Fibroblast of skin of right quadriceps (primary cell): ENCODE data around the gene AKT2.

Experiments
- DNase-seq: peaks from one replicate; pipeline ENCODE4 v3.0.0-alpha.2; 2013

Gene AKT2

DNA sequence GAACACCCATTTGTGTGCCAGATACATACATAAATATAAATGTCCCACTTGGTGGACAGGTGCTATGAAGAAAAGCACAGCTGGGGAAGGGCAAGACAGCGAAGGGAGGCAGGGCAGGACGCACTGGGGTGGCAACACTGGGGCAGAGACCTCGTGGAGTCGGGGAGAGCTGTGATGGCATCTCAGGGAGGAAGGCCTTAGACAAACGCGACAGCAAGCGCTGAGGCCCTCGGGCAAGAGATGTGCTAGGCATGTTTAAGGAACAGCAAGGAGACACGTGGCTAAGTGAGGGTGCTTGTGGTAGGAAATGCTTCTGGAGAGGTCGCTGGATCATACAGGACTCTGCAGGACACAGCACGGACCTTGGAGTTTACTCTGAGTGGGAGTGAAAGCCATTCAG lies 35.4 kb downstream of the AKT2 start:
- DNase-seq: no peak

DNA sequence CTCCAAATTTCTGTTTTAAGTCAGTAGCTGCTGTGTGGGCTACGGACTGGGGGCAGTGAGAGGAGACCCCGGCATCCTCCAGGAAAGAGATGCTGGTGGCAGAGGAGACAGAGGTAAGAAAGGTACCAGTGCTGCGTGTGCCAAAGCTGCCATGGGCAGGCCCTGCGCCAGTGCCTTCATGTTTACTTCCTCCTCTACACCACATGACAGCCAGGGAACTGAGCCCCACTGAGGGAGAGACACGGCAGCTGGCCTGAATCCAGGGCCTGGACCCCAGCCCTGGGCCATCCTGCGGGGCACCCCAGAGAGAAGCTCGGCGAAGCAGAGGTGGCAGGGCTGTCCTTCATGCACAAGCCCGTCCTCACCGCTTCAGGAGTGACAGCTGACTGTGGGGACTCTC lies 35.9 kb downstream of the AKT2 start:
- DNase-seq: no peak

DNA sequence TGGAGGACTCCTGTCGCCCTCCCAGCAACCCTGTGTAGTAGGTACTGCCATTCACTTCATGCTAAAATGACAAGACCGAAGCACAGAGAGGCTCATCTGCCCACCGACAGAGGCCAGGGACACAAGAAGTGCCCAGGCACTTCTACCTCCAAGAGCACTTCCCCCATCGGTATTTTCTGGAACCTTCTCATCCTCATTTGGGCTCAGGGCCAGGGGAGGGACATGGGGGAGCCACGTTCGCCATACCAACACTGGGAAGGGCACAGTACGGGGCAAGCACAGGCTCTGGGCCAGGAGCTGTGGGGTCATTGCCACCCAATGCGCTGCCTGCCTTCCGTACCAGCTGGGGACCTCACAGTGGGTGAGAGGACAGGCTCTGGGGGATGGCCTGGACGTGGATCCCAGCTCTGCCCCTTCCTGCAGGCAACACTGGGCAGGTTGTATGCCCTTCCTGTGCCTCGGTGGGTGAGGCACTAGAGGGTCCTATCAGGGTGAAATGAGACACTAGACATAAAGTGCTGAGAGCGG lies 37.3 kb downstream of the AKT2 start:
- no peak for DNase-seq

DNA sequence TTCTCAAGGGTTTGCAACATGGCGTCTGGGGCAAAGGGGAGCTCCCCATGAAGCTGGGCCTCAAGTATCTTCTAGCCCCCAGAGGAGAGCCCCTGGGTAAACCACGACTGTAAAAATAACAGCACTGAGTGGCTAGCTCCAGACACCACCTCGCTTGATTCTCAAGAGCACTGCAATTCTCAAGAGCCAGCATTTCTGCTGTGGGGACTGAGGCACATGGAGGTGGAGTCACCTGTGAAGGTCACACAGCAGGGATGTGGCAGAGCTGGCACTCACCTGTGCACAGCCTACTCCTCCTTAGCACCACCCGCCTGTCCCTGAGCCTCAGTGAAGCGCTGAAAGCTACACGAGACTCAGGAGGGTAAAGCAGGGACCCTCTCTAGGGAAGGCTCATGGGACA lies 38.0 kb downstream of the AKT2 start:
- no peak for DNase-seq

DNA sequence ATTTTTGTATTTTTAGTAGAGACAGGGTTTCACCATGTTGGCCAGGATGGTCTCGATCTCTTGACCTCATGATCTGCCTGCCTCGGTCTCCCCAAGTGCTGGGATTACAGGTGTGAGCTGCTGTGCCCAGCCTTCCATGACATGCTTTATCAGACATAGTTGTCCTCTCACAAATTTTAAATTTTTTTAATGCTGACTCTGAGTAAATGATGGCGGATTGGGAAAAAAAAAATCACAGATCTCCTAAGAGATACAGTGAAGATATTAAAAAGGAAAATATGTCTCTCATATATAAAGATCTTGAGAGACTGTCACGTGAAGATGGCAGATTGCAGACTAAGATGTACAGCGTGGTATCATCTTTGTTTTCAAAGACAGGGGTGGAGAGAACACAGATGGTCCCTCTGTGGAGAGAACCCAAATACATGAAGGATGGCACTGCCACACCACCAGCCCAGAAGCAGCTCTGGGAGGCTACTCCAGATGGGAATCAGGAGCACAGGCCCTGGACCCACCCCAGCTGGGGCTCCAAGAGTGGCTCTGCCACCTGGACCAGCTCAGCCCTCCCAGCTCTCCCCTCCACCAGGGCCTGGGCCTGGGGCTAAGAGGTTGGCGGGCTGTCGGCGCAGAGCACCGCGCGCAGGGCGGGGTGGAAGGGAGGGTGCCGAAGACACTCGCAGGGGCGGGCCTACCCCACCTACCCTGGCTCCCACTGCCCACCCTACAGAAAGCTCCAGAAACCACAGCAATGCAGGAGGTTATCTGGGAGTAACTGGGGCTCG lies 38.7 kb downstream of the AKT2 start:
- DNase-seq: no peak

DNA sequence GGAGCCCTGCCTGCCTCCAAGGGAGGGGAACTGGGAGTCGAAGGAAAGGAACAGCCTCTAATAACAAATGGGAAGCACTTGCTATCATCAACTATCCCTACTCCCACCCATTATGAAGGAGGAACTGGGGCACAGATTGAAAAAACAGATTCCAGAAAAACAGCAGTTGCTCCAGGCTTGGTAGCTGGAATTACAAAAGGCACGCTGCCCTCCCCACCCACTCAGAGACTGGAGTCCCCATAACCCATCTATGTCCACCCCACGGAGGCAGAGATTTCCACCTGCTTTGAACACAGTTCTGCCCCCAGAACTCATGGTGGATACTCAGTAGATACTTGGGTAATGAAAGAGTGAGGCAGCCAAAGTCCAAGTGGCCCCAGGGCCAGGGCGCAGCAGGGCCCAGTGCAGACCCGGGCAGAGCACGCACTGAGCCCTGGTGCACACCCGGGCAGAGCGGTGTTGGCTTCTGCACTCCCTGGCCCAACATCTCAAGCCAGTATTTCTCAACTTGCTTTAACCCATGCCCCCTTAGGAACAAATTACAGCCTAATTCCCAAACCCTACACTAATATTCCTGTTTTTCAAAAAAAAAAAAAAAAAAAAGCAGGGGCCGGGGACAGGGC lies 39.5 kb downstream of the AKT2 start:
- DNase-seq: no peak

DNA sequence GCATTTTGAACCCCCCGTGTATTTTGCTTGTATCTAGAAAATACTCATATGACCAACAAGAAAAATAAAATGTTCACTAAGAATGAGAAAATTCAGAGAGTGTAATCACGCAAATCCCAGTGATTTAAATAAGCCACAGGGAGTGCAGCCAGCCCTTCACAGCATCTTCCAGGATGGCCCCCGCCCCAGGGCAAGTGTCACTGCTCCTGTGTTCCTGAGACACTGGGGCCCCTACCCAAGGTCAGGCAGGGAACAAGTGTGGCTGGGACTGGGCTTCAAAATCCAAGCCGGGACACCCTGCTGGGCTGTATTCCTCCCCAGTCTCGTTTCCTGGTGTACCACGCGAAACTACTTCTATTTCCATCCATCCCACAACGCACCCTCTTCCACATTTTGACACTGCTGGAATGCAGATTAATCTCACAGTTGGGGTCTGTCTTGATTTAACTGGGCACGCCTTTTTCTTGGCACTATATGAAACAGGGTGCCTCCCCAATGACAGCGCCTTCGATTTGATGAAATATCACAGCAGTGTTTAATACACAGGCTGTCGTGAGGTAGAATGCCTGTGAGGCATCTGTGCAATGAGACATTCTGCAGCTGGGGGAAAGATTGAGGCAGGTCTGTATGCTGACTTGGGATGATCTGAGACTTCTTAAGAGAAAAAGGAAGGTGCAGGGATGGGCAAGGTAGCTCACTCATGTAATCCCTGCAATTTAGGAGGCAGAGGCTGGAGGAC lies 40.4 kb downstream of the AKT2 start:
- no peak for DNase-seq

DNA sequence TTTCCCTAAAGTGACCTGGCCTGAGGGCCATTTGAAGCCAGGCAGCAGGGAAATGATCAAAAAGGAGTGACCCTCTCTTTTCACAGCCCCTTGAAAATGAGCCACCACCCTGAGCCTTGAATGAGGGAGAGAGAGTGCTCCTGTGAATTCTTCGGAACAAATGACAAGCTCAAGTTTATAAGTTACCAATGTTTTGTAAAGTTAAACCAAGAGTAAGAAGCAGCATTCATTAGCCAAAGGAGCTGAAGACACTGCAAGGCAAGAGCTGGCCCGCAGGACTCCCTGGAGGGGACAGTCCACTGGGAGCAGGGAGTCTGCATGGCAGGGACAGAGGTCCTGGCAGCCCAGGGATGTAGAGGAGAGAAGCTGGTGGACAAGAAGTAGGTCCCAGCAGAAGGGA lies 42.0 kb downstream of the AKT2 start:
- no peak for DNase-seq

DNA sequence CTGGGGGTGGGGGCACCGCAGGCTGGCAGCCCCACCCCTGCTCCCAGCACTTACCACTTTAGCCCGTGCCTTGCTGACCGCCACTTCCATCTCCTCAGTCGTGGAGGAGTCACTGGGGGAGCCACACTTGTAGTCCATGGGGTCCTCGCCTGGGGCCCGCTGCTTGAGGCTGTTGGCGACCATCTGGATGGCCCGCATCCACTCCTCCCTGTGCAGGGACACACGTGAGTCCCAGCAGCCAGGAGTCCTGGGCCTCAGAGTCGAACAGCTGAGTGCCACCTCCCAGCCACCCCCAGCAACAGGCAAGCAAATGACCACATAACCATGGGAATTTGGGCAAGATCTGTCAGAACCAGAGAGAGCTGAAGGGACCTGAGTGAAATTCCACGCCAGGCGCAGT lies 42.7 kb downstream of the AKT2 start:
- no peak for DNase-seq

DNA sequence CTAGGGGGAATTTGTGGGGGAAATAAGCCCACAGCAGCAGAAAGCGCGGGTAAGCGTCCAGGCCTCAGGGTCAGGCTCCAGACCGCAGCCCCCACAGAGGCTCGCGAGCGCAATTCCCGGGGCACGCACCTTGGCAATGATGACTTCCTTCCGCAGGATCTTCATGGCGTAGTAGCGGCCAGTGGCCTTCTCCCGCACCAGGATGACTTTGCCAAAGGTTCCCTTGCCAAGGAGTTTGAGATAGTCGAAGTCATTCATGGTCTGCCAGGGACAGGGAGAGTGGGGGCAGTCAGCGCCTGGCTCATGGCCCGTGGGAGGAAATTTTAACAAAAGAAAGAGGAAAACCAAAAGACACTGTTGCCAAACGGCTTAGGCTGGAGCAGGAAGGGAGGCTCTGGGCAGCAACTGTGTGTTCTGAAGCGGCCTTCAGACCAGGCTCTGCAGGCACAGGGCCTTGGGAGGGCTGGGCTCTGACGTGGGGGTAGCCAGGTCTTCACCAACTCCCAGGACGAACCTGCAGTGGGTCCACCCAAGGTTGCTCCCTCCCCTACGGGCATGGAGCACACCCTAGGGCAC lies 43.2 kb downstream of the AKT2 start:
- no peak for DNase-seq

DNA sequence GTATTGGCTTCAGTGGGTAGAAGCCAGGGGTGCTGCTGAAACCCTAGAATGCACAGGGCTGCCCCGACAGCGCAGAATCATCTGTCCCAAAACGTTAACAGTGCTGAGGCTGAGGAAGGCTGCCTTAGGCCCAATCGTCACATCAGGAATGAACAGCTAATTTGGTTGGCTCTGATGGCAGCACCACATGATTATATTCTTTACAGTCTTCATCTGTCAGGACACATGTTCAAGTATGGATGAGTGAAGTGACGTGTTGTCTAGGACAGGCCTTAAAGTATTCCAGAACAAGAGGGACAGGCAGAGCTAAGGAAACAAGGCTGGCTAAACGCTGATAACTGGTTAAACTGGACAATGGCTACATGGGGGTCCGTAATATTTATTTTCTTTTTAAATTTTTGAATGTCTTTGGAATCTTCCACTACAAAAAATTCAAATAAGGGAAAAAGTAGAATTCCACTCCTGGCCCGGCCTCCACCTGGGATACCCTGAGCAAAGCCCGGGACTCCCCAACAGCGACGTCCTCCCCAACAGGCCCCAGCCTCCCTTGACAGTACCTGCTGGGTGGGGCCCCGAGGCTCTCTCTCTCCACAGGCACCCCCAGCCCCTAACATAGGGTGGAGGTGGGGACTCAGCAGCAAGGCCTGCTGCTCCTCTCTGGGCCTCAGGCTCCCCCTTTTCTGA lies 43.9 kb downstream of the AKT2 start:
- DNase-seq: no peak

DNA sequence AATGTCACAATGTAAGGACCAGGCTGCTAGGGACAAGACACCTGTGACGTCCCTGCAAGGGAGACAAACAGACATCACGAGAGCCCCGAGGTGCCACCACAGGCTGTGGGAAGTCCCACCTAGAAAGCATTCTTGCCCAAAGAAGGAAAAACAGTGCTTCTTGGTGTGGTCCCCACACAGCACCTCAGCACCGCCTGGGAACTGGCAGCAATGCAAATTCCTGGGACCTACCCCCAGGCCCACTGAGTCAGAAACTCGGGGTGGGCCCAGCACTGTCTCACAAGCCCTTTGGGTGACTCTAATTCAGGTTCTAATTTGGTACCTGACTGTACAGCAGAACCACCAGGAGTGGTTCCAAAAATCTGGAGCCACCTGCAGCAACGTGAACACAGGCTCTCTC lies 44.8 kb downstream of the AKT2 start:
- no peak for DNase-seq

DNA sequence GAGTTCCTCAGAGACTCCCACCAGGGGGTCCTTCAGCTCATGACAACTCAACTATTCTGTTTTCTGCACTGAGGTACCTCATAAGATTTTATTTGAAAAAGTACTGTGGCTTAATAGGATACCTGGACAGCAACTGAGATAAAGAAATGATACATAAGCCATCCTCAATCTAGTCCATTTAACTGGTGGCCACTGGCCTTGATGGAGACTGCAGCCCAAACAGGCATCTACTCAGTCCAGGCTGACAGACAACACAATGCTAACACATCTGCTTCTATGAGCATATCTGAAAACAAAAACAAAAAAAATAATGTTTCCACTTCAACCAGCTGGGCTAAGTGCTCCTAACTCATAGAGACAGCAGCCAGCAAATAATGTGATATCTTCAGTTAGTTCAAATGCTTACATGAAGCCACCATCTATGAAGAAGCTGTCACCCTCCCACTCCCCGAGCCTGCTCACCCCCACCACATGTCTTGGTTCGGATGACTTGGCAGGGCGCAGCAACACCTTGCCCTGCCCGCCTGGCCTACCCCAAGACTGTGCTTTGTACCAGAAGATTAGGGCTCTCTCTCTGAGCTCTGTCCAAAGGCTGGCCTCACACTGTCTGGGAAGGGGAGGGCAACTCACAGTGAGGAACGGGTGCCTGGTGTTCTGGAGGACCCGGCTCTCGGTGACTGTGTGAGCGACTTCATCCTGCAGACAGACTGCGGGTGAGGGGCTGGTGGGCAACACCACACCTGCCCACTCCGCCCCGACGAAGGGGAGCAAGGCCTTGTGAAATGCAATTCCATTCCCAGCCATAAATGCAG lies 45.5 kb downstream of the AKT2 start:
- DNase-seq: no peak

DNA sequence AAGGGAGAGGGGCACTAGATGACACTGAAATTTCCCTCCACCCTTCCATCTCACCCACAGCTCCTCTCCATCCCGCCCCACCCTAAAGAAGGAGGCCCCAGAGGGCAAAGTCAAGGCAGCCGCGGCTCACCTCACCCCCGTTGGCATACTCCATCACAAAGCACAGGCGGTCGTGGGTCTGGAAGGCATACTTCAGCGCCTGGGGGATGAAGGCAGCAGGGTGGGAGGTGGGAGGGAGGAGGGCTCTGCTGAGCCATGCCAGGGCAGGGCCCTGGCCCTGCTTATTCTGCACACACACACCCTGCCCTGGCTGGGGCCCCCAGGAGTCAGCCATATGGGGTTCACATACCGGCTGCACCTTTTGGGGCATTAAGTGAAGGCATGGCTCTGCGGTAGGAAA lies 46.4 kb downstream of the AKT2 start:
- no peak for DNase-seq

DNA sequence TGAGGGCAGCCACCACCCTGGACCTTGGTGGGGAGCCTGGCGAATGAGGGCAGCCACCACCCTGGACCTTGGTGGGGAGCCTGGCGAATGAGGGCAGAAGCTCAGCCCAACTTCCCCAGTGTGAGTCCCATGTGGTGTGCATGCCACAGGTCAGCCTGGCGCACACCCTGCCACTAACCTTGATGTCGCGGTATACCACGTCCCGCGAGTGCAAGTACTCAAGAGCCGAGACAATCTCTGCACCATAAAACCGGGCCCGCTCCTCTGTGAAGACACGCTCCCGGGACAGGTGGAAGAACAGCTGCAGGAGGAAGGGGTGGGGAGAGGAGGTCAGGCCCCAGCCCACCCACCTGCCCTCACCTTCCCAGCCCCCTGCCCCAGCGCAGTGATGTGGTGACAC lies 47.4 kb downstream of the AKT2 start:
- DNase-seq: no peak

DNA sequence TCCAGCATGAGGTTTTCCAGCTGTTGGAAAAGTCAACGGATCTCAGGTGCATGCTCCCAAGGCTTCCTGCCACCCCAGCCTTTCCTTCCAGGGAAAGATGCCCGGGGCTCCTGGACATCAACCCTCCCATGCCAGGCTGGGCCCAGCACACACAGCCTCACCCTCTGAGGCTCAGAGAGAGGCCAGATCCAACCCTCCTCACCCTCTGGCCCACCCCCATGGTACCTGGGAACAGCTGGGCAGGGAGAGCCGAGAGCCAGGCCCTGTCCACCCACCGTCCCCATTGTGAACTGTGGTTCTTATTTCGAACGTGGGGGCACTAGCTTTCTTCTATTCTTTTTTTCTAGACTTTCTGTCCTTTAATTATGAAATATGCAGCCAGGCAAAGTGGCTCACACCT lies 48.8 kb downstream of the AKT2 start:
- DNase-seq: no peak

DNA sequence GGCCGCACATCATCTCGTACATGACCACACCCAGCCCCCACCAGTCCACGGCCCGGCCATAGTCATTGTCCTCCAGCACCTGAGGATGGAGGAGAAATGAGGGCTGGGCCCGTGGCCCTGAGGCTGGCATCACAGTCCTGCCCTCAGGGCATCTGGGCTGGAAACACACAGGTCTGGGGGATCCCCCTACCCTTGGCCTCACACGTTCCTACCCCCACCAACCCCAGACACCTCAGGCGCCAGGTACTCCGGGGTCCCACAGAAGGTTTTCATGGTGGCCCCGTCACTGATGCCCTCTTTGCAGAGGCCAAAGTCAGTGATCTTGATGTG lies 49.2 kb downstream of the AKT2 start:
- no peak for DNase-seq

DNA sequence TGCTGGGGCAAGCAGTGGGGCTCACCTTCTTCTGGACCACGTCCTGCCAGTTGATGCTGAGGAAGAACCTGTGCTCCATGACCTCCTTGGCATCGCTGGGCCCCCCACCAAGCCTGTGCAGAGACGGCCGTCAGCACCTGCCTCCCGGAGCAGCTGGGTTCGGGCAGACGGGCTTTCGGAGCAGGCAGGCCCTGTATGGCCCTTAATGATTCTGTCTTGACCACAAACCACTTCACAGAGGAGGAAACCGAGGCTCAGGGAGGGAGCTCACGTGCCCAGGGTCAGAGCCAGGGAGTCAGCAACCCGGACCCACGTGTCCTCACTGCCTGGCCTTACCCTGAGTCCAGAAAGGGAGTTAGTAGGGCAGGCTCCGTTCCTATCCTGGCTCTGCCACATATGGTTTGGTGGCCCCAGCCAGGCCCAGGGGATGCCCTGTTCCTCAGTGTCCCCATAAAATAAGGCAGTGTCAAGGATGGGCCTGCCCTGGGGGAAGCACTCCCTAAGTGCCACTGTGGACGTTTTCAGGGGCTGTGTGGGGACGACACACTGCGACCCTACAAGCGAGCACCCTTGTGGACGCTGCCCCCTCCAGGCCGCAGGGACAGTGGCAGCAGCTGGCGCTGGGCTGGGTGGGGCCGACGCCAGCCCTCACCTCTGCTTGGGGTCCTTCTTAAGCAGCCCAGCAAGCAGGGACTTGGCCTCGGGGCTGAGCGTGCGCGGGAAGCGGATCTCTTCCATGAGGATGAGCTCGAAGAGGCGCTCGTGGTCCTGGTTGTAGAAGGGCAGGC lies 49.7 kb downstream of the AKT2 start:
- no peak for DNase-seq

DNA sequence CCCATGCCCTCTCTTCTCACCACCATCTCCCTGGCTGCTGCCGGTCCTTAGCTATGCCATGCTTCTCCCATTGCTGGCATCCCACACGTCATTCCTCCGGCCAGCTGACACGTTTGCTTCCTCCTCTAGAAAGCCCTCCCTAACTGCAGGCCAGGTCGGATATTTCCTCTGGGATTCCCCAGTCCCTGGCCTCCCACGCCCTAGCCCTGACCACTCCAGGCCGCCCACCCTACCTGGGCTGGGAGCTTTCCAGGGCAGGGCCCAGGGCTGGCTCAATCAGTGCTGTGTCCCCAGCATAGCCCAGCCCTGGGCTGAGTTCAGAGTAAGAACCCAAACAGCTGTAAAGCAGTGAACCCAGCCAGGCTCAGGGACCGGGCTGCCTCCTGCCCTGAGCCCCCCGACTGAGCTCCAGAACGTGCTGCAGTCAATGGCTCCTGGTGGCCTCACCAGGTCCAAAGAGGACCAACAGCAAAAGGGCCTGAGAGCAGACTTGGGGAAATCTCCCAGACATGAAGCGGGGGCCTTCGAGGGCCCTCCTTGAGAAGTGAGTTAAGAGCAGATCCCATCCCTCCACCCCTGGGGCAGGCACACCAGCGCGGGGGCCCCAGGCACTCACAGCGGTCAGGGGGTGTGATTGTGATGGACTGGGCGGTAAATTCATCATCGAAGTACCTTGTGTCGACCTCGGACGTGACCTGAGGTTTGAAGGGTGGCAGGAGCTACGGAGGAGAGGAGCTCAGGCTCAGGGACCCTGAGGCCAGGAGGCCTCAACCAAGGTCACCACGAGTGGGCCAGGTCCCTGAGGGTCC lies 50.5 kb downstream of the AKT2 start:
- no peak for DNase-seq

DNA sequence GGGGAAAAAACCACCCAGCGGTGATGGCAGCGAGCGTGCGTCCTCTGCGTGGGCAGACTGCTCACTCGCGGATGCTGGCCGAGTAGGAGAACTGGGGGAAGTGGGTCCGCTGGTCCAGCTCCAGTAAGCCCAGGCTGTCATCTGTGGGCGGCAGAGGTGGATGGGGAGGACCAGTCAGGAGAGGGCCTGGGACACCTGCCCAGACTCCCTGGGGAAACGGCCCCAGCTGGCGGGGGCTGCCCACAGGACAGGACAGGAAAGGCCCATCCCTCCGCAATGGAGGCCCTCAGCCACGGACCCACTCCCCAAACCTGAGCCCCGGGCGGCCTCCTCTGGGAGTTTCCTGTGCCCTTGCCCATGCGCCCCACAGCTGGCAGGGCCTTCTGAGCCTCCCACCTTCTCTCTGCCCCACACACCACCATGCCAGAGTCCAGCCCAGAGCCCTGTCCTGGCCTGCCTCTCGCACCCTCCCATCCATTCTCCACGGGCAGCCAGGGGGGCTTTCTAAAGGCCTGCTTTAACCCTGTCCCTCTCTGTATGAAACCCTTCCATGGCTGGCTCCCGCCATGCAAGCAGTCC lies 51.2 kb downstream of the AKT2 start:
- DNase-seq: no peak
